GM12878 (cell line): ENCODE measurements around the gene ITGA11. TPM values are rescaled to one million over a fixed set of nuclear protein-coding genes. Genes with fewer than 3 reads are reported as not detected.

Source experiments
- ATAC-seq: fragments of 200-7000 bp; cut with Tn5 transposase; 3 replicates; pipeline ENCODE4 v1.9.1; 2020; ENCODE audit warnings: mild to moderate bottlenecking, moderate library complexity
- BruUV-seq: library from RNA; stranded (reverse); fragments of 400-500 nt; replicated peaks from 2 replicates; lab custom pipeline; 2021; lab: Mats Ljungman, UMichigan
- CTCF ChIA-PET: fragments of 300-600 bp; sonication (Branson Sonifier 250); formaldehyde crosslinking; extraction: SDS; loops from one replicate; lab custom pipeline; 2021; ENCODE audit warnings: inconsistent platforms; lab: Yijun Ruan, JAX
- POLR2A ChIA-PET: fragments of 350-600 bp; formaldehyde crosslinking; extraction: SDS; loops from one replicate; lab custom pipeline; 2021; ENCODE audit warnings: inconsistent platforms; lab: Charles Lee
- RAD21 ChIA-PET: fragments of 300-600 bp; sonication (Branson Sonifier 250); formaldehyde crosslinking; loops from one replicate; lab custom pipeline; 2023; ENCODE audit warnings: antibody characterized with exemption; ENCODE audit not compliant: unreplicated experiment; lab: Charles Lee
- SMC1A ChIA-PET: fragments of 300-600 bp; sonication (Branson Sonifier 250); formaldehyde crosslinking; loops from one replicate; lab custom pipeline; 2023; ENCODE audit not compliant: unreplicated experiment, uncharacterized antibody; lab: Charles Lee
- DNase-seq: peaks from one replicate; pipeline ENCODE4 v3.0.0-alpha.2; 2011; ENCODE audit warnings: low read depth, low spot score
- FAIRE-seq: peaks from 3 replicates; lab custom pipeline; 2011; peaks lifted over from hg19 to GRCh38; lab: Jason Lieb, UNC
- H2AFZ ChIP-seq: 2 replicates; pipeline ENCODE4 v1.6.0; 2011; ENCODE audit warnings: low read depth, low read length, control low read depth; ENCODE audit not compliant: control insufficient read depth
- H3K27ac ChIP-seq: 2 replicates; pipeline ENCODE4 v1.5.1; 2011; ENCODE audit warnings: control low read depth; ENCODE audit not compliant: control insufficient read depth, insufficient read depth
- H3K27me3 ChIP-seq, 2 experiments: replicated peaks in 1 of 2; 2 replicates each; pipeline versions ENCODE4 v1.6.0 to v1.6.1; 2011; ENCODE audit warnings: low read length in 1 of 2; ENCODE audit not compliant: control insufficient read depth in 2 of 2, insufficient read depth in 2 of 2
- H3K36me3 ChIP-seq, 2 experiments: 2 replicates each; pipeline ENCODE4 v1.5.1; 2011; ENCODE audit warnings: low read length in 1 of 2; ENCODE audit not compliant: control insufficient read depth in 2 of 2, insufficient read depth in 2 of 2
- H3K4me1 ChIP-seq: 2 replicates; pipeline ENCODE4 v1.6.1; 2011; ENCODE audit warnings: mild to moderate bottlenecking, low read length, moderate library complexity, mixed read lengths; ENCODE audit not compliant: control insufficient read depth, insufficient read depth
- H3K4me2 ChIP-seq: 2 replicates; pipeline ENCODE4 v1.6.0; 2011; ENCODE audit warnings: control low read depth; ENCODE audit not compliant: control insufficient read depth, insufficient read depth
- H3K4me3 ChIP-seq: fragments of 200-600 bp; sonication (generic); 2 replicates; pipeline ENCODE4 v1.5.1; 2016
- H3K79me2 ChIP-seq: 2 replicates; pipeline ENCODE4 v1.6.0; 2011; ENCODE audit warnings: low read length; ENCODE audit not compliant: control insufficient read depth, insufficient read depth
- H3K9ac ChIP-seq: 2 replicates; pipeline ENCODE4 v1.8.0; 2011; ENCODE audit warnings: low read length, control low read depth, mixed read lengths; ENCODE audit not compliant: control insufficient read depth, insufficient read depth
- H3K9me3 ChIP-seq: replicated peaks from 3 replicates; pipeline ENCODE4 v1.5.1; 2011; ENCODE audit warnings: mild to moderate bottlenecking, low read length; ENCODE audit not compliant: control insufficient read depth, insufficient read depth
- H4K20me1 ChIP-seq: 2 replicates; pipeline ENCODE4 v1.6.0; 2011; ENCODE audit not compliant: control insufficient read depth, insufficient read depth
- FOXK2 ChIP-seq: fragments of 450-650 bp; IDR thresholded peaks from 2 replicates; pipeline ENCODE4 v1.6.1; 2017; ENCODE audit warnings: mild to moderate bottlenecking, moderate library complexity
- GABPA ChIP-seq: IDR thresholded peaks from 2 replicates; pipeline ENCODE4 v1.6.1; 2014; ENCODE audit warnings: antibody characterized with exemption, low read depth, mild to moderate bottlenecking, inconsistent platforms
- HCFC1 ChIP-seq: fragments of 150-350 bp; IDR thresholded peaks from 2 replicates; pipeline ENCODE4 v1.6.1; 2014; ENCODE audit warnings: low read length
- KDM1A ChIP-seq: fragments of 200-600 bp; sonication (generic); IDR thresholded peaks from 2 replicates; pipeline ENCODE4 v1.6.1; 2016; ENCODE audit warnings: borderline replicate concordance
- MLLT1 ChIP-seq: fragments of 450-650 bp; IDR thresholded peaks from 2 replicates; pipeline ENCODE4 v1.6.1; 2016; ENCODE audit warnings: mild to moderate bottlenecking
- RELA ChIP-seq: fragments of 450-650 bp; IDR thresholded peaks from 2 replicates; pipeline ENCODE4 v1.8.0; 2014; ENCODE audit warnings: borderline replicate concordance; ENCODE audit not compliant: partially characterized antibody
- SIN3A ChIP-seq: IDR thresholded peaks from 2 replicates; pipeline ENCODE4 v1.6.1; 2012; ENCODE audit warnings: low read depth, low read length, improper control_type of control experiment
- SPI1 ChIP-seq: IDR thresholded peaks from 2 replicates; pipeline ENCODE4 v1.6.1; 2011; ENCODE audit warnings: low read depth, mild to moderate bottlenecking, low read length, moderate library complexity, borderline replicate concordance; ENCODE audit not compliant: insufficient read depth
- ZBTB33 ChIP-seq: fragments of 450-650 bp; IDR thresholded peaks from 2 replicates; pipeline ENCODE4 v1.6.1; 2017; ENCODE audit warnings: mild to moderate bottlenecking
- WGBS: methylation state at CpG from one replicate; pipeline ENCODE4 v1.1.6; 2016; ENCODE audit warnings: low lambda C conversion rate; ENCODE audit not compliant: insufficient replicate concordance, insufficient coverage; ENCODE audit errors: missing lambda C conversion rate; 5-methylcytosine and 5-hydroxymethylcytosine counted together
- in situ Hi-C: fragments of 300-500 bp; cut with MboI; formaldehyde crosslinking; loops from 9 replicates; pipeline ENCODE4 v1.14.3; 2018; ENCODE audit warnings: mixed read lengths
- intact Hi-C: fragments of 100-400 bp; cut with micrococcal nuclease; formaldehyde crosslinking; loops from one replicate; pipeline ENCODE4 v1.14.2; 2022; ENCODE audit not compliant: unreplicated experiment
- polyA plus RNA-seq, 11 experiments: library from polyadenylated mRNA; depleted of rRNA in 4 of 11; unstranded in 6 of 11; stranded (reverse) in 5 of 11; fragments of >200 nt; fragmentation: Nextera tagmentation in 4 of 11; fragmentation: Illumina TruSeq in 1 of 11; extraction: Ambion mirVana in 4 of 11; extraction: Trizol in 1 of 11; gene quantifications; 1 replicate in 1 of 11; 2 replicates in 10 of 11; pipeline versions ENCODE4 v1.2.1 to v1.2.3, GENCODE V29; 2011 to 2016; ENCODE audit warnings: inconsistent platforms in 2 of 11, missing spikeins in 2 of 11, low read depth in 1 of 11
- total RNA-seq, 4 experiments: library from RNA; depleted of rRNA in 3 of 4; stranded (reverse); fragments of >200 nt in 3 of 4; fragmentation: Illumina TruSeq in 1 of 4; extraction: Trizol in 1 of 4; gene quantifications; 2 replicates each; pipeline versions ENCODE4 v1.2.1 to v1.2.3, GENCODE V29; 2013 to 2021
- TF ChIP-seq, protein P1 (sequence below): IDR thresholded peaks from 2 replicates; pipeline ENCODE4 v1.6.1; 2011; ENCODE audit warnings: low read depth, mild to moderate bottlenecking, low read length, moderate library complexity, borderline replicate concordance; ENCODE audit errors: extremely low read depth
- TF ChIP-seq, protein P2 (sequence below): IDR thresholded peaks from 2 replicates; pipeline ENCODE4 v1.6.1; 2011; ENCODE audit warnings: borderline replicate concordance, low read depth, mild to moderate bottlenecking, moderate library complexity, low read length; ENCODE audit not compliant: insufficient read depth, poor library complexity, severe bottlenecking
- TF ChIP-seq, protein P3 (sequence below): fragments of 450-650 bp; IDR thresholded peaks from 2 replicates; pipeline ENCODE4 v1.6.1; 2014; ENCODE audit warnings: mild to moderate bottlenecking

ITGA11 gene
- total and polyA plus RNA-seq, 10 of the 15 experiments (the other 5 are each of a cell fraction or from before 2014, with no cell fraction given), result under 0.01 to 0.36 (median 0.13) TPM; not detected in 1

GRCh38 chr15:68353421-68354135 is 78.4 kb downstream of the ITGA11 start (continued):
- TF ChIP-seq SIN3A (no peak), HCFC1 (no peak), SPI1 (no peak)

DNA sequence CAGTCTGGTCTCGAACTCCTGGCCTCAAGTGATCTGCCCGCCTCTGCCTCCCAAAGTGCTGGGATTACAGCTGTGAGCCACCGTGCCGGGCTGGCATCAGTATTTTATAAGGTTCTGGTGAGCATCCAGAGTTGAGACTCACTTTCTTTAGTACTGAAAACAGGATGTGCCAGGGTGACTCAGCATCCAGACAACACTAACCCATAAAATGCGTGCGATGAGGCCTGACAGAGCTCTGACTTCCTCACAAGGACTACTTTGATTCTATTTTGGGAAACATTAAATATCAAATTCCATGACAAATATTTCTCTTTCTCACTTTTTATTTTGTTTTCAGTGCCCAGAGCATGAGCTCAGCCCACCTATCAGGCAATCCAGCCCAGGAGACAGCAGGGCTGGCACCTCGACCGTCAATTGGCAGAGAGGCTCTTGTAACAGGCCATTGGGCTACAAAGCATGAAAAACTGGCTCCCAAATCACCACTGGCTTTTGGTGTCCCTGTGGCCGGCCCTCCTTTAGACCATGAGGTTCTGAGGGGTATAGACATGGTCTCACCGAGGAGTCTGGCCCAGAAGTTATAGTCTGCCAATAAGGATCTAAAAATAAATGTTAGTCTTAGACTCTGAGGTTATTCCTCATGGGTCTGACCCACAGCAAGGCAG is 79.4 kb downstream of the ITGA11 start:
- BruUV-seq, result no TSS peak
- ChIA-PET SMC1A (interaction anchor here (1.4 kb wide), 1 partner anchor 8 kb away, joined by 3 read pairs; no protein-coding TSS in a partner anchor), POLR2A (no interaction called here), CTCF (no interaction called here), RAD21 (no interaction called here)
- Histone ChIP-seq H3K9me3 (no peaks in the 10 kb centered on the region; the same call in 2 of the 3 replicates), H3K4me3 (no peak overlapping the region), H3K27me3 (no peaks in the 10 kb centered on the region), H3K9ac (no peak overlapping the region), H4K20me1 (no peaks in the 10 kb centered on the region), H3K4me2 (no peak overlapping the region), H2AFZ (no peak overlapping the region), H3K4me1 (no peaks in the 10 kb centered on the region), H3K27ac (no peak overlapping the region), H3K36me3 (no peaks in the 10 kb centered on the region), H3K79me2 (no peaks in the 10 kb centered on the region)
- DNase-seq, result peak; percentile 21
- in situ Hi-C loops (no loop called here), intact Hi-C loops (no loop called here)
- no peak for FAIRE-seq
- 45% methylated on average over 10 of the region's 10 CpGs for WGBS
- peak; percentile 73 for ATAC-seq
- TF ChIP-seq KDM1A (no peak), SPI1 (peak; percentile 29; the same call in 1 of the 2 replicates), RELA (no peak), FOXK2 (no peak), ZBTB33 (no peak), GABPA (no peak), MLLT1 (no peak)
- TF ChIP-seq, protein P1, sequence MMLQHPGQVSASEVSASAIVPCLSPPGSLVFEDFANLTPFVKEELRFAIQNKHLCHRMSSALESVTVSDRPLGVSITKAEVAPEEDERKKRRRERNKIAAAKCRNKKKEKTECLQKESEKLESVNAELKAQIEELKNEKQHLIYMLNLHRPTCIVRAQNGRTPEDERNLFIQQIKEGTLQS, result no peak
- TF ChIP-seq, protein P2, sequence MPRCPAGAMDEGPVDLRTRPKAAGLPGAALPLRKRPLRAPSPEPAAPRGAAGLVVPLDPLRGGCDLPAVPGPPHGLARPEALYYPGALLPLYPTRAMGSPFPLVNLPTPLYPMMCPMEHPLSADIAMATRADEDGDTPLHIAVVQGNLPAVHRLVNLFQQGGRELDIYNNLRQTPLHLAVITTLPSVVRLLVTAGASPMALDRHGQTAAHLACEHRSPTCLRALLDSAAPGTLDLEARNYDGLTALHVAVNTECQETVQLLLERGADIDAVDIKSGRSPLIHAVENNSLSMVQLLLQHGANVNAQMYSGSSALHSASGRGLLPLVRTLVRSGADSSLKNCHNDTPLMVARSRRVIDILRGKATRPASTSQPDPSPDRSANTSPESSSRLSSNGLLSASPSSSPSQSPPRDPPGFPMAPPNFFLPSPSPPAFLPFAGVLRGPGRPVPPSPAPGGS, result peak; percentile 17
- TF ChIP-seq, protein P3, sequence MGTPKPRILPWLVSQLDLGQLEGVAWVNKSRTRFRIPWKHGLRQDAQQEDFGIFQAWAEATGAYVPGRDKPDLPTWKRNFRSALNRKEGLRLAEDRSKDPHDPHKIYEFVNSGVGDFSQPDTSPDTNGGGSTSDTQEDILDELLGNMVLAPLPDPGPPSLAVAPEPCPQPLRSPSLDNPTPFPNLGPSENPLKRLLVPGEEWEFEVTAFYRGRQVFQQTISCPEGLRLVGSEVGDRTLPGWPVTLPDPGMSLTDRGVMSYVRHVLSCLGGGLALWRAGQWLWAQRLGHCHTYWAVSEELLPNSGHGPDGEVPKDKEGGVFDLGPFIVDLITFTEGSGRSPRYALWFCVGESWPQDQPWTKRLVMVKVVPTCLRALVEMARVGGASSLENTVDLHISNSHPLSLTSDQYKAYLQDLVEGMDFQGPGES, result no peak
